ENCODE data around the gene CA11. TPM values are rescaled to one million over a fixed set of nuclear protein-coding genes. Genes with fewer than 3 reads are reported as not detected.

The CA11 gene
- polyA plus RNA-seq, 1 experiment = 3.0 TPM

- ChIA-PET POLR2A (no interaction called here), CTCF (interaction anchor here (0.6 to 2.0 kb wide), 5 partner anchors 10 to 294 kb away, joined by 3 to 13 read pairs (median 4); partner anchors contain the start of genes CA11 and FUT2)
- TF ChIP-seq CTCF (IDR thresholded peaks at IDR 0.05; ENCODE audit: insufficient read depth, low read depth, low read length) = no peak
- no peak overlapping the region for H3K4me3 ChIP-seq (ENCODE audit: low read depth, low read length)
- H3K27me3 ChIP-seq (ENCODE audit: control insufficient read depth, insufficient read depth, low read length) = no peaks in the 10 kb centered on the region; the same call in 1 of the 2 replicates
- H3K36me3 ChIP-seq (ENCODE audit: control insufficient read depth, insufficient read depth, low read length) = no peaks in the 10 kb centered on the region
- DNase-seq (ENCODE audit: low read depth) = no peak
Measured at GRCh38 chr19:48676887-48677286, 30.9 kb upstream of the CA11 start.

GRCh38 chr19:48676487-48676886 is 30.5 kb upstream of the CA11 start:
- H3K4me3 ChIP-seq (ENCODE audit: low read depth, low read length) = no peak overlapping the region
- ChIA-PET CTCF (interaction anchor here (0.6 to 2.6 kb wide), 9 partner anchors 9 to 294 kb away, joined by 3 to 13 read pairs (median 5); partner anchors contain the start of genes CA11 and FUT2), POLR2A (no interaction called here)
- H3K27me3 ChIP-seq (ENCODE audit: control insufficient read depth, insufficient read depth, low read length) = no peaks in the 10 kb centered on the region; the same call in 1 of the 2 replicates
- no peak for DNase-seq (ENCODE audit: low read depth)
- no peak for TF ChIP-seq CTCF (IDR thresholded peaks at IDR 0.05; ENCODE audit: insufficient read depth, low read depth, low read length)
- H3K36me3 ChIP-seq (ENCODE audit: control insufficient read depth, insufficient read depth, low read length) = no peaks in the 10 kb centered on the region

- Histone ChIP-seq H3K27me3 (ENCODE audit: control insufficient read depth, insufficient read depth, low read length) (no peaks in the 10 kb centered on the region; the same call in 1 of the 2 replicates), H3K4me3 (ENCODE audit: low read depth, low read length) (no peak overlapping the region), H3K36me3 (ENCODE audit: control insufficient read depth, insufficient read depth, low read length) (no peaks in the 10 kb centered on the region)
- peak; percentile 92 for TF ChIP-seq CTCF (IDR thresholded peaks at IDR 0.05; ENCODE audit: insufficient read depth, low read depth, low read length)
- ChIA-PET POLR2A (no interaction called here), CTCF (interaction anchor here (0.7 to 2.8 kb wide), 36 partner anchors 8 to 170 kb away, joined by 3 to 22 read pairs (median 4); partner anchors contain the start of genes CA11, FUT2, HSD17B14 and IZUMO1)
- DNase-seq (ENCODE audit: low read depth) = peak; percentile 12
Measured at GRCh38 chr19:48674921-48675824, 29.2 kb upstream of the CA11 start.

GRCh38 chr19:48674216-48674809 is 28.3 kb upstream of the CA11 start:
- DNase-seq (ENCODE audit: low read depth) = no peak
- H3K36me3 ChIP-seq (ENCODE audit: control insufficient read depth, insufficient read depth, low read length) = no peaks in the 10 kb centered on the region
- CTCF ChIA-PET = interaction anchor here (0.8 to 2.8 kb wide), 25 partner anchors 8 to 184 kb away, joined by 3 to 22 read pairs (median 4); partner anchors contain the start of genes CA11 and HSD17B14
- TF ChIP-seq CTCF (IDR thresholded peaks at IDR 0.05; ENCODE audit: insufficient read depth, low read depth, low read length) = no peak
- H3K27me3 ChIP-seq (ENCODE audit: control insufficient read depth, insufficient read depth, low read length) = no peaks in the 10 kb centered on the region; the same call in 1 of the 2 replicates
- POLR2A ChIA-PET = no interaction called here
- H3K4me3 ChIP-seq (ENCODE audit: low read depth, low read length) = no peak overlapping the region
